HL-60 (cell line): ENCODE measurements around the gene BRINP3.

Source experiments
- DNase-seq, 2 experiments: peaks; one replicate each; pipeline ENCODE4 v3.0.0-alpha.2; 2010 to 2020; ENCODE audit warnings: low read depth in 1 of 2, low spot score in 1 of 2
- H3K27ac ChIP-seq: fragments of 250-450 bp; sonication (Bioruptor Pico); replicated peaks from 2 replicates; pipeline ENCODE4 v1.5.1; 2020; ENCODE audit warnings: mild to moderate bottlenecking, moderate library complexity
- H3K27me3 ChIP-seq: fragments of 250-450 bp; sonication (Bioruptor Pico); 2 replicates; pipeline ENCODE4 v1.5.1; 2021; ENCODE audit warnings: mild to moderate bottlenecking, moderate library complexity; ENCODE audit not compliant: insufficient read depth, poor library complexity, severe bottlenecking
- H3K4me3 ChIP-seq: replicated peaks from 2 replicates; pipeline ENCODE4 v1.5.1; 2011; ENCODE audit warnings: mild to moderate bottlenecking, control low read depth, low read length; ENCODE audit not compliant: insufficient read depth
- GABPA ChIP-seq: IDR thresholded peaks from 2 replicates; pipeline ENCODE4 v1.6.1; 2012; ENCODE audit warnings: low read depth
- POLR2AphosphoS5 ChIP-seq: IDR thresholded peaks from 2 replicates; pipeline ENCODE4 v1.6.1; 2012; ENCODE audit warnings: low read depth
- SPI1 ChIP-seq: IDR thresholded peaks from 2 replicates; pipeline ENCODE4 v1.6.1; 2012; ENCODE audit warnings: low read depth, mild to moderate bottlenecking, borderline replicate concordance
- TF ChIP-seq, protein P1 (sequence below): IDR thresholded peaks from one replicate; pipeline ENCODE4 v1.5.1; 2011; ENCODE audit warnings: low read length, control low read depth, inconsistent platforms; ENCODE audit not compliant: insufficient read depth
- TF ChIP-seq, protein P2 (sequence below): IDR thresholded peaks from 2 replicates; pipeline ENCODE4 v1.6.1; 2012; ENCODE audit warnings: low read depth; ENCODE audit not compliant: insufficient replicate concordance

Gene BRINP3

DNA sequence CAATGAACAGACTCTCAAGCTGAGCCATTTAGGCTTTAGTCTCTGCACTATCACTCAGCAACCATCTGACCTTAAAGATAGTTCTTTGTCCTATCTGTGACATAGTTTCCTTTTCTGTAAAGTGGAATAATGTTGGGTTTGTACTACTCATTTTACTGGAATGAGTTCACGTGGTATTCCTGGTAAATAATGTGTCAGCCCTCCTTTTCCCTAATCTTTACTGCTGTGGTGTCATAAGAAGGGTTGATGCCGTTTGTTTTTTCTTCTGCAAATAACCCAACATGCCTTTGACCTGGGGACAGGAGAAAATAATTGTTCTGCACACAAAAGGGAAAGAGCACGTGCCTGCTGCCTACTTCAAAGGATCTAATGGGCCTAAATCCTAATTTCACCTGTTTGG, 297.8 kb downstream of the BRINP3 start:
- H3K4me3 ChIP-seq = no peak overlapping the region
- DNase-seq = no peak
- TF ChIP-seq GABPA = no peak
- TF ChIP-seq, protein P1, sequence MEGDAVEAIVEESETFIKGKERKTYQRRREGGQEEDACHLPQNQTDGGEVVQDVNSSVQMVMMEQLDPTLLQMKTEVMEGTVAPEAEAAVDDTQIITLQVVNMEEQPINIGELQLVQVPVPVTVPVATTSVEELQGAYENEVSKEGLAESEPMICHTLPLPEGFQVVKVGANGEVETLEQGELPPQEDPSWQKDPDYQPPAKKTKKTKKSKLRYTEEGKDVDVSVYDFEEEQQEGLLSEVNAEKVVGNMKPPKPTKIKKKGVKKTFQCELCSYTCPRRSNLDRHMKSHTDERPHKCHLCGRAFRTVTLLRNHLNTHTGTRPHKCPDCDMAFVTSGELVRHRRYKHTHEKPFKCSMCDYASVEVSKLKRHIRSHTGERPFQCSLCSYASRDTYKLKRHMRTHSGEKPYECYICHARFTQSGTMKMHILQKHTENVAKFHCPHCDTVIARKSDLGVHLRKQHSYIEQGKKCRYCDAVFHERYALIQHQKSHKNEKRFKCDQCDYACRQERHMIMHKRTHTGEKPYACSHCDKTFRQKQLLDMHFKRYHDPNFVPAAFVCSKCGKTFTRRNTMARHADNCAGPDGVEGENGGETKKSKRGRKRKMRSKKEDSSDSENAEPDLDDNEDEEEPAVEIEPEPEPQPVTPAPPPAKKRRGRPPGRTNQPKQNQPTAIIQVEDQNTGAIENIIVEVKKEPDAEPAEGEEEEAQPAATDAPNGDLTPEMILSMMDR = no peak
- no peak for TF ChIP-seq POLR2AphosphoS5
- TF ChIP-seq, protein P2, sequence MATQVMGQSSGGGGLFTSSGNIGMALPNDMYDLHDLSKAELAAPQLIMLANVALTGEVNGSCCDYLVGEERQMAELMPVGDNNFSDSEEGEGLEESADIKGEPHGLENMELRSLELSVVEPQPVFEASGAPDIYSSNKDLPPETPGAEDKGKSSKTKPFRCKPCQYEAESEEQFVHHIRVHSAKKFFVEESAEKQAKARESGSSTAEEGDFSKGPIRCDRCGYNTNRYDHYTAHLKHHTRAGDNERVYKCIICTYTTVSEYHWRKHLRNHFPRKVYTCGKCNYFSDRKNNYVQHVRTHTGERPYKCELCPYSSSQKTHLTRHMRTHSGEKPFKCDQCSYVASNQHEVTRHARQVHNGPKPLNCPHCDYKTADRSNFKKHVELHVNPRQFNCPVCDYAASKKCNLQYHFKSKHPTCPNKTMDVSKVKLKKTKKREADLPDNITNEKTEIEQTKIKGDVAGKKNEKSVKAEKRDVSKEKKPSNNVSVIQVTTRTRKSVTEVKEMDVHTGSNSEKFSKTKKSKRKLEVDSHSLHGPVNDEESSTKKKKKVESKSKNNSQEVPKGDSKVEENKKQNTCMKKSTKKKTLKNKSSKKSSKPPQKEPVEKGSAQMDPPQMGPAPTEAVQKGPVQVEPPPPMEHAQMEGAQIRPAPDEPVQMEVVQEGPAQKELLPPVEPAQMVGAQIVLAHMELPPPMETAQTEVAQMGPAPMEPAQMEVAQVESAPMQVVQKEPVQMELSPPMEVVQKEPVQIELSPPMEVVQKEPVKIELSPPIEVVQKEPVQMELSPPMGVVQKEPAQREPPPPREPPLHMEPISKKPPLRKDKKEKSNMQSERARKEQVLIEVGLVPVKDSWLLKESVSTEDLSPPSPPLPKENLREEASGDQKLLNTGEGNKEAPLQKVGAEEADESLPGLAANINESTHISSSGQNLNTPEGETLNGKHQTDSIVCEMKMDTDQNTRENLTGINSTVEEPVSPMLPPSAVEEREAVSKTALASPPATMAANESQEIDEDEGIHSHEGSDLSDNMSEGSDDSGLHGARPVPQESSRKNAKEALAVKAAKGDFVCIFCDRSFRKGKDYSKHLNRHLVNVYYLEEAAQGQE = no peak
- no peak for TF ChIP-seq SPI1
- H3K27ac ChIP-seq = no peak overlapping the region
- no peaks in the 10 kb centered on the region for H3K27me3 ChIP-seq

DNA sequence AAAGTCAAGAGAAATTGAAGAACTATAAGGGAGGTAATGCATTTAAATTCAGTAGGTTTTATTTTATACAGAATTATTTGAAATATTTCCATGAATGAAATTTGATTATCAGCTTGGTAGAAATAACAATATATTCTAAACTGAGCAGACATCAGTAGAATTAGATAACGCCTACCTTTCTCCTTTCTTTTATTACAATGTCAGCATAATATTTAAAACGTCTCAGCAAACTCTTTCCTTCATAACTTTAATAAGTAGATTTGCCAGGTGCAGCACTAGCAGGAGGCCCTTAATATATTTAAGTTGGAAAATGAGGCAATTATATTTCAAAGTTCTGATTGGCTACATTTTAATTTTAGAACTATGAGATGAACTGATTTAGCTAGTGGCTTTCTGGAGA, 298.8 kb downstream of the BRINP3 start:
- no peaks in the 10 kb centered on the region for H3K27me3 ChIP-seq
- TF ChIP-seq POLR2AphosphoS5 (no peak), SPI1 (no peak), GABPA (no peak)
- TF ChIP-seq, protein P2 = no peak
- TF ChIP-seq, protein P1 = no peak
- no peak overlapping the region for H3K4me3 ChIP-seq
- DNase-seq = no peak
- no peak overlapping the region for H3K27ac ChIP-seq

DNA sequence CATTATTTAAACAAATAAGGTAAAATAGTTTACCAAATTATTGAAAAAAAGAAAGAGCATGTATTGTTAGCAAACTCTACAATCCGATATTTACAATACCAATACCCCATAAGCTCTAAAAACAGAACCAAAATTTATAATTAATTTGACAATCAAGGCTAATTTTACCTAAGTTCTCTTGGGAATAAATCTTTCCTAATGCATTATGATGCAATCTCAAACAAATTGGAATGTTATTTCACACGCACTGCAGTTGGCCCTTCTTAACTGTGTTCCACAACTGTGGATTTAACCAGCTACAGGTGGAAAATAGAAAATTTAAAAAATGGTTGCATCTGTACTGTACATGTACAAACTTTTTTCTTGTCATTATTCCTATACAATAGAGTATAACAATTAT, 300.1 kb downstream of the BRINP3 start:
- Histone ChIP-seq H3K27me3 (no peaks in the 10 kb centered on the region), H3K4me3 (no peak overlapping the region), H3K27ac (no peak overlapping the region)
- DNase-seq = no peak
- TF ChIP-seq GABPA (no peak), POLR2AphosphoS5 (no peak), SPI1 (no peak)
- TF ChIP-seq, protein P1 = no peak
- TF ChIP-seq, protein P2 = no peak
